Liver (tissue), 9 donors: Measurements from ENCODE around the gene VIPR2. TPM values are rescaled to one million over a fixed set of nuclear protein-coding genes. Genes with fewer than 3 reads are reported as not detected.

Source experiments
- DNase-seq: peaks from one replicate; pipeline ENCODE4 v3.0.0-alpha.2; 2017; ENCODE audit warnings: low spot score
- H3K27ac ChIP-seq, 2 donors: one replicate each; pipeline ENCODE4 v1.7.0; 2013; ENCODE audit warnings: inconsistent platforms in 2 of 2, low read length in 2 of 2, control low read depth in 1 of 2, low read depth in 1 of 2, mild to moderate bottlenecking in 1 of 2
- H3K27me3 ChIP-seq, 4 donors: one replicate each; pipeline versions ENCODE4 v1.6.1 to v1.7.0; 2013; ENCODE audit warnings: low read length in 3 of 4, inconsistent platforms in 1 of 4, mild to moderate bottlenecking in 1 of 4, moderate library complexity in 1 of 4; ENCODE audit not compliant: control insufficient read depth in 4 of 4, insufficient read depth in 4 of 4
- H3K36me3 ChIP-seq, 4 donors: one replicate each; pipeline versions ENCODE4 v1.6.1 to v1.7.0; 2013; ENCODE audit warnings: low read length in 3 of 4, mild to moderate bottlenecking in 3 of 4, low read depth in 1 of 4, moderate library complexity in 1 of 4; ENCODE audit not compliant: control insufficient read depth in 4 of 4, insufficient read depth in 3 of 4
- H3K4me1 ChIP-seq, 4 donors: one replicate each; pipeline versions ENCODE4 v1.6.1 to v1.7.0; 2013; ENCODE audit warnings: low read length in 3 of 4, mild to moderate bottlenecking in 3 of 4, moderate library complexity in 1 of 4; ENCODE audit not compliant: control insufficient read depth in 4 of 4, insufficient read depth in 4 of 4
- H3K4me3 ChIP-seq, 3 donors: one replicate each; pipeline versions ENCODE4 v1.6.1 to v1.7.0; 2013; ENCODE audit warnings: low read length in 3 of 3, control low read depth in 1 of 3, low read depth in 1 of 3, mild to moderate bottlenecking in 1 of 3
- H3K9ac ChIP-seq, 2 donors: one replicate each; pipeline ENCODE4 v1.7.0; 2013; ENCODE audit warnings: low read length in 2 of 2, mild to moderate bottlenecking in 2 of 2, moderate library complexity in 2 of 2, control low read depth in 1 of 2, low read depth in 1 of 2
- H3K9me3 ChIP-seq, 4 donors: one replicate each; pipeline versions ENCODE4 v1.6.1 to v1.7.0; 2013; ENCODE audit warnings: low read length in 3 of 4; ENCODE audit not compliant: control insufficient read depth in 4 of 4
- ATF3 ChIP-seq: IDR thresholded peaks from 2 replicates; pipeline ENCODE4 v1.6.1; 2016; ENCODE audit warnings: antibody characterized with exemption
- CTCF ChIP-seq: fragments of 150-350 bp; IDR thresholded peaks from 2 replicates; pipeline ENCODE4 v1.5.1; 2017; ENCODE audit warnings: improper control_type of control experiment, low read depth, low read length; ENCODE audit not compliant: missing input control
- EGR1 ChIP-seq, 2 donors: IDR thresholded peaks; 2 replicates each; pipeline ENCODE4 v1.6.1; 2016 to 2018; ENCODE audit warnings: antibody characterized with exemption in 2 of 2, low read depth in 2 of 2
- FOXA1 ChIP-seq: IDR thresholded peaks from 2 replicates; pipeline ENCODE4 v1.6.1; 2016; ENCODE audit warnings: antibody characterized with exemption
- FOXA2 ChIP-seq: IDR thresholded peaks from 2 replicates; pipeline ENCODE4 v1.6.1; 2016; ENCODE audit warnings: antibody characterized with exemption
- GABPA ChIP-seq, 2 donors: IDR thresholded peaks in 1 of 2; conservative IDR thresholded peaks in 1 of 2; 2 replicates each; pipeline ENCODE4 v1.6.1; 2016; ENCODE audit warnings: antibody characterized with exemption in 2 of 2, mild to moderate bottlenecking in 1 of 2, moderate library complexity in 1 of 2
- HNF4A ChIP-seq, 2 donors: conservative IDR thresholded peaks; 2 replicates each; pipeline ENCODE4 v1.6.1; 2016; ENCODE audit warnings: antibody characterized with exemption in 2 of 2, mild to moderate bottlenecking in 2 of 2
- HNF4G ChIP-seq: IDR thresholded peaks from 2 replicates; pipeline ENCODE4 v1.6.1; 2016; ENCODE audit warnings: antibody characterized with exemption
- JUND ChIP-seq, 2 donors: IDR thresholded peaks; 2 replicates each; pipeline ENCODE4 v1.6.1; 2016; ENCODE audit warnings: antibody characterized with exemption in 2 of 2
- MAX ChIP-seq: IDR thresholded peaks from 2 replicates; pipeline ENCODE4 v1.6.1; 2016; ENCODE audit warnings: antibody characterized with exemption
- NR2F2 ChIP-seq: IDR thresholded peaks from 2 replicates; pipeline ENCODE4 v1.6.1; 2016; ENCODE audit warnings: antibody characterized with exemption
- RAD21 ChIP-seq, 2 donors: IDR thresholded peaks; 2 replicates each; pipeline ENCODE4 v1.6.1; 2016; ENCODE audit warnings: antibody characterized with exemption in 2 of 2, mild to moderate bottlenecking in 2 of 2
- REST ChIP-seq: IDR thresholded peaks from 2 replicates; pipeline ENCODE4 v1.6.1; 2016; ENCODE audit warnings: antibody characterized with exemption, mild to moderate bottlenecking
- SP1 ChIP-seq: IDR thresholded peaks from 2 replicates; pipeline ENCODE4 v1.6.1; 2018; ENCODE audit warnings: antibody characterized with exemption, mild to moderate bottlenecking
- TAF1 ChIP-seq: conservative IDR thresholded peaks from 2 replicates; pipeline ENCODE4 v1.6.1; 2016; ENCODE audit warnings: antibody characterized with exemption, mild to moderate bottlenecking
- YY1 ChIP-seq: IDR thresholded peaks from 2 replicates; pipeline ENCODE4 v1.6.1; 2016; ENCODE audit warnings: antibody characterized with exemption, mild to moderate bottlenecking
- ZBTB33 ChIP-seq: IDR thresholded peaks from 2 replicates; pipeline ENCODE4 v1.6.1; 2016; ENCODE audit warnings: antibody characterized with exemption
- WGBS: extraction: QIAGEN DNeasy Blood & Tissue Kit; methylation state at CpG from one replicate; pipeline ENCODE4 v1.1.7; 2013; 5-methylcytosine and 5-hydroxymethylcytosine counted together
- polyA plus RNA-seq, 2 donors: library from polyadenylated mRNA; stranded (reverse) in 1 of 2; unstranded in 1 of 2; fragments of 200-250 nt in 1 of 2; fragments of >200 nt in 1 of 2; fragmentation: Nextera tagmentation in 1 of 2; extraction: Ambion mirVana in 1 of 2; gene quantifications; one replicate each; pipeline versions ENCODE4 v1.2.1 to v1.2.3, GENCODE V29; 2013 to 2015
- total RNA-seq, 2 donors: library from RNA; depleted of rRNA; stranded (reverse); fragments of >200 nt; gene quantifications; one replicate each; pipeline ENCODE4 v1.2.3, GENCODE V29; 2014
- donor health status: healthy.
- donor health status: healthy.
- donor health status: healthy.
- donor health status: healthy.
- donor health status: healthy.

VIPR2 gene
- total and polyA plus RNA-seq, 4 donors = 0.05 to 0.17 (median 0.10) TPM; not detected in 1

GRCh38 chr7:159033473-159033825, 111.2 kb downstream of the VIPR2 start:
- DNase-seq = no peak
- Histone ChIP-seq H3K4me1 (peaks cover 0 to 8% (median 5%) of the 10 kb centered on the region in 4 donors), H3K4me3 (no peak overlapping the region), H3K27ac (no peak overlapping the region), H3K9ac (no peak overlapping the region), H3K36me3 (no peaks in the 10 kb centered on the region), H3K27me3 (no peaks in the 10 kb centered on the region), H3K9me3 (no peaks in the 10 kb centered on the region)
- no peak for TF ChIP-seq CTCF
- TF ChIP-seq HNF4G = no peak
- no peak for TF ChIP-seq SP1
- TF ChIP-seq ZBTB33 = no peak
- TF ChIP-seq JUND (IDR thresholded peaks at IDR 0.05) = no peak
- TF ChIP-seq GABPA (IDR thresholded peaks at IDR 0.05 in 1 of 2, conservative IDR thresholded peaks at IDR 0.05 in 1 of 2) = no peak
- no peak for TF ChIP-seq RAD21 (IDR thresholded peaks at IDR 0.05)
- TF ChIP-seq REST = no peak
- TF ChIP-seq HNF4A (conservative IDR thresholded peaks at IDR 0.05) = no peak
- no peak for TF ChIP-seq MAX
- no peak for TF ChIP-seq ATF3
- TF ChIP-seq NR2F2 = no peak
- no peak for TF ChIP-seq FOXA1
- no peak for TF ChIP-seq EGR1 (IDR thresholded peaks at IDR 0.05; ENCODE audit: low read depth in 2 of 2)
- no peak for TF ChIP-seq TAF1
- TF ChIP-seq FOXA2 = no peak
- TF ChIP-seq YY1 = no peak
- WGBS = 88% methylated on average over 5 of the region's 5 CpGs
